B cell (primary cell): ENCODE measurements around the gene CDH1. TPM values are rescaled to one million over a fixed set of nuclear protein-coding genes. Genes with fewer than 3 reads are reported as not detected.

Experiments used
- ATAC-seq: fragments of 200-7000 bp; cut with Tn5 transposase; one replicate; pipeline ENCODE4 v1.10.0; 2021; ENCODE audit warnings: low read depth, mild to moderate bottlenecking, moderate number of reproducible peaks, moderate library complexity
- CTCF ChIA-PET: fragments of 350-600 bp; sonication (Branson Sonifier 250); formaldehyde crosslinking; loops from one replicate; lab custom pipeline; 2021; ENCODE audit warnings: antibody characterized with exemption, inconsistent platforms; lab: Charles Lee
- POLR2A ChIA-PET: fragments of 350-600 bp; sonication (Branson Sonifier 250); formaldehyde crosslinking; loops from one replicate; lab custom pipeline; 2021; ENCODE audit warnings: antibody characterized with exemption; lab: Charles Lee
- DNase-seq: peaks from one replicate; pipeline ENCODE4 v3.0.0; 2013
- H2AFZ ChIP-seq: 2 replicates; pipeline ENCODE4 v1.6.1; 2012; ENCODE audit warnings: mild to moderate bottlenecking, low read depth, low read length; ENCODE audit not compliant: insufficient read depth, poor library complexity, severe bottlenecking
- H3K27ac ChIP-seq, 2 donors: 1 replicate in 1 of 2; 2 replicates in 1 of 2; pipeline ENCODE4 v1.5.1; 2012 to 2013; ENCODE audit warnings: low read length in 2 of 2, mild to moderate bottlenecking in 2 of 2, moderate library complexity in 1 of 2
- H3K27me3 ChIP-seq, 4 experiments: fragments of 200-600 bp in 1 of 4; sonication (generic) in 1 of 4; replicated peaks in 1 of 4; 1 replicate in 2 of 4; 2 replicates in 2 of 4; pipeline versions ENCODE4 v1.6.1 to v1.7.0; 2013 to 2016; ENCODE audit warnings: low read length in 3 of 4, mild to moderate bottlenecking in 2 of 4, mixed read lengths in 1 of 4, moderate library complexity in 1 of 4; ENCODE audit not compliant: insufficient read depth in 4 of 4, control insufficient read depth in 3 of 4; ENCODE audit errors: control extremely low read depth in 1 of 4
- H3K36me3 ChIP-seq, 2 experiments: replicated peaks in 1 of 2; 1 replicate in 1 of 2; 2 replicates in 1 of 2; pipeline versions ENCODE4 v1.6.1 to v1.7.1; 2013; ENCODE audit warnings: low read length in 1 of 2; ENCODE audit not compliant: insufficient read depth in 2 of 2, control insufficient read depth in 1 of 2; ENCODE audit errors: control extremely low read depth in 1 of 2, extremely low read depth in 1 of 2
- H3K4me1 ChIP-seq, 2 donors: fragments of 200-600 bp in 1 of 2; sonication (generic) in 1 of 2; 1 replicate in 1 of 2; 2 replicates in 1 of 2; pipeline versions ENCODE4 v1.5.1 to v1.6.1; 2013 to 2017; ENCODE audit warnings: low read length in 2 of 2; ENCODE audit not compliant: control insufficient read depth in 2 of 2, insufficient read depth in 2 of 2
- H3K4me2 ChIP-seq: replicated peaks from 2 replicates; pipeline ENCODE3; 2012; ENCODE audit warnings: mild to moderate bottlenecking, low read depth, low read length; ENCODE audit not compliant: poor library complexity, severe bottlenecking
- H3K4me3 ChIP-seq, 5 experiments: fragments of 200-600 bp in 1 of 5; sonication (generic) in 1 of 5; 1 replicate in 3 of 5; 2 replicates in 2 of 5; pipeline versions ENCODE4 v1.5.1 to v1.7.0; 2011 to 2016; ENCODE audit warnings: low read length in 4 of 5, mild to moderate bottlenecking in 4 of 5, low read depth in 2 of 5, control low read depth in 1 of 5, moderate library complexity in 1 of 5; ENCODE audit not compliant: insufficient read depth in 1 of 5; ENCODE audit errors: control extremely low read depth in 1 of 5, extremely low read depth in 1 of 5
- H3K79me2 ChIP-seq: fragments of 200-600 bp; sonication (generic); one replicate; pipeline ENCODE4 v1.6.0; 2016; ENCODE audit warnings: low read length; ENCODE audit not compliant: control insufficient read depth, insufficient read depth
- H3K9ac ChIP-seq: fragments of 200-600 bp; sonication (generic); 2 replicates; pipeline ENCODE4 v1.6.1; 2017; ENCODE audit warnings: mild to moderate bottlenecking, low read length, moderate library complexity
- H3K9me3 ChIP-seq, 3 donors: one replicate each; pipeline versions ENCODE4 v1.6.1 to v1.7.1; 2013; ENCODE audit warnings: low read length in 2 of 3; ENCODE audit not compliant: control insufficient read depth in 2 of 3, insufficient read depth in 1 of 3; ENCODE audit errors: control extremely low read depth in 1 of 3
- H4K20me1 ChIP-seq: 2 replicates; pipeline ENCODE4 v1.6.0; 2012; ENCODE audit warnings: mild to moderate bottlenecking, low read length; ENCODE audit not compliant: insufficient read depth, control insufficient read depth, poor library complexity, severe bottlenecking
- H3K27ac Mint-ChIP-seq: one replicate; pipeline ENCODE4 v1.8.0; 2021; ENCODE audit warnings: mixed read lengths
- H3K27me3 Mint-ChIP-seq: one replicate; pipeline ENCODE4 v1.8.0; 2021; ENCODE audit warnings: mixed read lengths
- H3K4me1 Mint-ChIP-seq: one replicate; pipeline ENCODE4 v1.8.0; 2021; ENCODE audit warnings: mixed read lengths
- H3K4me3 Mint-ChIP-seq: one replicate; pipeline ENCODE4 v1.8.0; 2021; ENCODE audit warnings: mixed read lengths
- H3K9me3 Mint-ChIP-seq: one replicate; pipeline ENCODE4 v1.8.0; 2022; ENCODE audit warnings: mixed read lengths; ENCODE audit not compliant: insufficient read depth
- CTCF ChIP-seq: fragments of 200-600 bp; IDR thresholded peaks from one replicate; pipeline ENCODE4 v1.8.0; 2022; ENCODE audit warnings: antibody characterized with exemption, mild to moderate bottlenecking
- EZH2 ChIP-seq: IDR thresholded peaks from 2 replicates; pipeline ENCODE4 v1.6.1; 2012; ENCODE audit warnings: borderline replicate concordance, low read depth, mild to moderate bottlenecking, moderate library complexity, low read length; ENCODE audit not compliant: insufficient read depth, poor library complexity, severe bottlenecking
- whole genome bisulfite sequencing: methylation state at CpG from one replicate; pipeline ENCODE4 v1.1.5; 2013; ENCODE audit warnings: missing lambda C conversion rate; ENCODE audit not compliant: insufficient coverage; 5-methylcytosine and 5-hydroxymethylcytosine counted together
- intact Hi-C: fragments of 100-400 bp; cut with micrococcal nuclease; formaldehyde crosslinking; loops from one replicate; pipeline ENCODE4 v1.10.0; 2022
- polyA plus RNA-seq: library from polyadenylated mRNA; depleted of rRNA; stranded (reverse); fragments of >200 nt; gene quantifications from 2 replicates; pipeline ENCODE4 v1.2.3, GENCODE V29; 2012
- total RNA-seq, 2 donors: library from RNA; stranded (reverse); fragments of 120-200 nt in 1 of 2; gene quantifications; 1 replicate in 1 of 2; 2 replicates in 1 of 2; pipeline versions ENCODE4 v1.2.3 to v1.2.4, GENCODE V29; 2013 to 2022

Gene CDH1
- total and polyA plus RNA-seq, 2 donors (not counting 1 experiment from before 2014, with no cell fraction given), result 2.0 TPM; not detected in 1

- Histone ChIP-seq H3K27me3 (no peaks in the 10 kb centered on the region), H2AFZ (peak within 1 kb of the TSS; percentile 99), H3K4me1 (peaks cover 11 to 14% of the 10 kb centered on the region in 2 donors), H3K9ac (peak within 1 kb of the TSS; percentile 91), H3K36me3 (no peaks in the 10 kb centered on the region), H3K9me3 (no peaks in the 10 kb centered on the region), H3K4me3 (peak within 1 kb of the TSS; percentile 72 to 98 (median 94)), H3K4me2 (peak within 1 kb of the TSS; percentile 74), H3K79me2 (peaks cover 33% of the 10 kb centered on the region), H3K27ac (peak within 1 kb of the TSS; percentile 70 to 84), H4K20me1 (no peaks in the 10 kb centered on the region)
- peak; percentile 93 for ATAC-seq
- WGBS, result under 1% methylated on average over 55 of the region's 55 CpGs
- no peak for TF ChIP-seq EZH2
- no peak for TF ChIP-seq CTCF
- intact Hi-C loops, result loop anchor here (1.0 to 5.0 kb wide), 7 partner anchors 43 to 1959 kb away; partner anchors contain the start of genes VAC14 and ZFP90
- peak within 1 kb of the TSS; percentile 93 for H3K4me3 Mint-ChIP-seq
- peak; percentile 93 for DNase-seq
- peak within 1 kb of the TSS; percentile 94 for H3K27ac Mint-ChIP-seq
- no peaks in the 10 kb centered on the region for H3K27me3 Mint-ChIP-seq
- H3K9me3 Mint-ChIP-seq, result no peaks in the 10 kb centered on the region
- peaks cover 21% of the 10 kb centered on the region for H3K4me1 Mint-ChIP-seq
- ChIA-PET POLR2A (interaction anchor here (0.6 to 0.7 kb wide), 2 partner anchors 264 to 488 kb away, joined by 3 to 10 read pairs; no protein-coding TSS in a partner anchor), CTCF (interaction anchor here (0.6 to 2.5 kb wide), 5 partner anchors 32 to 440 kb away, joined by 3 to 16 read pairs (median 3); no protein-coding TSS in a partner anchor)
Measured at GRCh38 chr16:68843482-68844210, 106.6 kb downstream of the CDH1 start, which contains the start of gene TANGO6. Gene TANGO6, plus strand, starts transcription at chr16:68843531. Its CDS starts 87 bp downstream, at chr16:68843618.
